H9 (cell line): ENCODE data around the gene TGFA. TPM values are rescaled to one million over a fixed set of nuclear protein-coding genes. Genes with fewer than 3 reads are reported as not detected.

ENCODE experiments used
- DNase-seq: peaks from one replicate; pipeline ENCODE4 v3.0.0-alpha.2; 2017
- H2AFZ ChIP-seq: one replicate; pipeline ENCODE4 v1.6.1; 2013; ENCODE audit warnings: mild to moderate bottlenecking, low read length, control low read depth, moderate library complexity
- H2AK5ac ChIP-seq: 2 replicates; pipeline ENCODE4 v1.6.1; 2013; ENCODE audit warnings: low read length, control low read depth, mixed read lengths; ENCODE audit not compliant: insufficient read length
- H2BK120ac ChIP-seq: one replicate; pipeline ENCODE4 v1.6.1; 2013; ENCODE audit warnings: low read depth, mild to moderate bottlenecking, low read length, control low read depth, inconsistent platforms; ENCODE audit not compliant: poor library complexity, severe bottlenecking
- H2BK12ac ChIP-seq: 2 replicates; pipeline ENCODE4 v1.6.1; 2013; ENCODE audit warnings: low read length, control low read depth, mixed read lengths, low read depth; ENCODE audit not compliant: insufficient read length
- H2BK15ac ChIP-seq: 2 replicates; pipeline ENCODE4 v1.6.1; 2013; ENCODE audit warnings: low read depth, low read length, control low read depth
- H2BK20ac ChIP-seq: one replicate; pipeline ENCODE4 v1.6.1; 2013; ENCODE audit warnings: low read depth, mild to moderate bottlenecking, low read length, control low read depth, inconsistent platforms; ENCODE audit not compliant: poor library complexity, severe bottlenecking
- H2BK5ac ChIP-seq: 2 replicates; pipeline ENCODE4 v1.6.1; 2013; ENCODE audit warnings: low read length, control low read depth, mixed read lengths; ENCODE audit not compliant: insufficient read length
- H3K14ac ChIP-seq: 2 replicates; pipeline ENCODE4 v1.6.1; 2013; ENCODE audit warnings: low read length, control low read depth; ENCODE audit not compliant: insufficient read depth
- H3K18ac ChIP-seq: 2 replicates; pipeline ENCODE4 v1.6.1; 2013; ENCODE audit warnings: low read depth, mild to moderate bottlenecking, mixed read lengths, low read length, control low read depth; ENCODE audit not compliant: insufficient read length
- H3K23ac ChIP-seq: 2 replicates; pipeline ENCODE4 v1.6.1; 2013; ENCODE audit warnings: low read length, control low read depth, mixed read lengths, low read depth; ENCODE audit not compliant: insufficient read length
- H3K23me2 ChIP-seq: 2 replicates; pipeline ENCODE4 v1.6.1; 2013; ENCODE audit warnings: low read depth, mild to moderate bottlenecking, mixed read lengths, low read length, control low read depth; ENCODE audit not compliant: insufficient read length, poor library complexity, severe bottlenecking
- H3K27ac ChIP-seq: 2 replicates; pipeline ENCODE4 v1.5.1; 2013; ENCODE audit warnings: low read length, control low read depth, mixed read lengths, low read depth; ENCODE audit not compliant: insufficient read length
- H3K27me3 ChIP-seq: 2 replicates; pipeline ENCODE4 v1.6.1; 2013; ENCODE audit warnings: low read length, control low read depth, inconsistent platforms; ENCODE audit not compliant: insufficient read depth
- H3K4ac ChIP-seq: 2 replicates; pipeline ENCODE4 v1.6.1; 2013; ENCODE audit warnings: low read depth, mild to moderate bottlenecking, control low read depth, inconsistent platforms, low read length, moderate library complexity
- H3K4me1 ChIP-seq: 2 replicates; pipeline ENCODE4 v1.6.1; 2013; ENCODE audit warnings: low read length, control low read depth, inconsistent platforms; ENCODE audit not compliant: insufficient read depth
- H3K4me2 ChIP-seq: 2 replicates; pipeline ENCODE4 v1.6.1; 2013; ENCODE audit warnings: low read length, control low read depth, mixed read lengths; ENCODE audit not compliant: insufficient read length, insufficient read depth
- H3K56ac ChIP-seq: 2 replicates; pipeline ENCODE4 v1.6.1; 2013; ENCODE audit warnings: low read depth, mild to moderate bottlenecking, mixed read lengths, low read length, control low read depth; ENCODE audit not compliant: insufficient read length
- H3K79me1 ChIP-seq: 2 replicates; pipeline ENCODE4 v1.6.1; 2013; ENCODE audit warnings: low read depth, mild to moderate bottlenecking, moderate library complexity, low read length, control low read depth, inconsistent platforms; ENCODE audit not compliant: insufficient read depth, poor library complexity, severe bottlenecking
- H3K79me2 ChIP-seq: 2 replicates; pipeline ENCODE4 v1.6.1; 2013; ENCODE audit warnings: low read length, control low read depth, inconsistent platforms; ENCODE audit not compliant: insufficient read depth
- H3K9ac ChIP-seq: 2 replicates; pipeline ENCODE4 v1.6.1; 2013; ENCODE audit warnings: low read length, control low read depth, mixed read lengths; ENCODE audit not compliant: insufficient read length; ENCODE audit errors: extremely low read depth
- H3K9me3 ChIP-seq: one replicate; pipeline ENCODE4 v1.6.1; 2013; ENCODE audit warnings: low read depth, low read length, inconsistent platforms; ENCODE audit not compliant: control insufficient read depth
- H3T11ph ChIP-seq: one replicate; pipeline ENCODE4 v1.6.1; 2013; ENCODE audit warnings: mild to moderate bottlenecking, low read length, control low read depth, inconsistent platforms
- H4K20me1 ChIP-seq: one replicate; pipeline ENCODE4 v1.6.1; 2013; ENCODE audit not compliant: control insufficient read depth, insufficient read length, insufficient read depth
- H4K5ac ChIP-seq: 2 replicates; pipeline ENCODE4 v1.6.1; 2013; ENCODE audit warnings: low read depth, mild to moderate bottlenecking, mixed read lengths, low read length, control low read depth; ENCODE audit not compliant: insufficient read length
- H4K8ac ChIP-seq: replicated peaks from 2 replicates; pipeline ENCODE4 v1.6.1; 2013; ENCODE audit warnings: low read length, control low read depth, mixed read lengths, low read depth; ENCODE audit not compliant: insufficient read length
- H4K91ac ChIP-seq: 2 replicates; pipeline ENCODE4 v1.6.1; 2013; ENCODE audit warnings: low read depth, mild to moderate bottlenecking, moderate library complexity, mixed read lengths, low read length, control low read depth; ENCODE audit not compliant: insufficient read length
- H3K27ac Mint-ChIP-seq, 3 experiments: 2 replicates in 2 of 3; 3 replicates in 1 of 3; pipeline ENCODE4 v1.8.0; 2020 to 2021; ENCODE audit warnings: mixed read lengths in 3 of 3, mild to moderate bottlenecking in 1 of 3, moderate library complexity in 1 of 3
- H3K27me3 Mint-ChIP-seq: 2 replicates; pipeline ENCODE4 v1.8.0; 2021; ENCODE audit warnings: low read depth, mild to moderate bottlenecking, moderate library complexity, mixed read lengths
- H3K36me3 Mint-ChIP-seq, 3 experiments: 2 replicates in 2 of 3; 3 replicates in 1 of 3; pipeline ENCODE4 v1.8.0; 2020 to 2021; ENCODE audit warnings: low read depth in 3 of 3, mixed read lengths in 3 of 3; ENCODE audit not compliant: insufficient read depth in 1 of 3
- H3K4me1 Mint-ChIP-seq, 2 experiments: 2 replicates each; pipeline ENCODE4 v1.8.0; 2020; ENCODE audit warnings: mixed read lengths in 2 of 2
- H3K4me3 Mint-ChIP-seq, 2 experiments: 2 replicates in 1 of 2; 3 replicates in 1 of 2; pipeline ENCODE4 v1.8.0; 2020 to 2021; ENCODE audit warnings: mild to moderate bottlenecking in 2 of 2, mixed read lengths in 2 of 2, moderate library complexity in 1 of 2
- H3K9me3 Mint-ChIP-seq, 2 experiments: 2 replicates in 1 of 2; 3 replicates in 1 of 2; pipeline ENCODE4 v1.8.0; 2020; ENCODE audit warnings: mild to moderate bottlenecking in 2 of 2, mixed read lengths in 2 of 2, moderate library complexity in 1 of 2
- CTCF ChIP-seq: fragments of 200-600 bp; sonication (generic); conservative IDR thresholded peaks from 3 replicates; pipeline ENCODE4 v1.8.0; 2021; ENCODE audit warnings: antibody characterized with exemption, mild to moderate bottlenecking
- WGBS: extraction: QIAGEN DNeasy Blood & Tissue Kit; methylation state at CpG from one replicate; pipeline ENCODE4 v1.1.7; 2013; ENCODE audit warnings: missing lambda C conversion rate, low lambda C conversion rate, mixed read lengths; ENCODE audit not compliant: insufficient read length; ENCODE audit errors: extremely low coverage; 5-methylcytosine and 5-hydroxymethylcytosine counted together
- total RNA-seq: library from RNA; stranded (reverse); gene quantifications from 2 replicates; pipeline ENCODE4 v1.2.1, GENCODE V29; 2021

TGFA gene
- total RNA-seq, 1 experiment from 2014 or later: 3.3 TPM

GRCh38 chr2:70518557-70518956 is 35.1 kb downstream of the TGFA start:
- Histone ChIP-seq H3K79me1 (no peaks in the 10 kb centered on the region), H2BK120ac (no peak overlapping the region), H3K79me2 (no peaks in the 10 kb centered on the region), H3K23me2 (no peaks in the 10 kb centered on the region), H2BK5ac (no peak overlapping the region), H2AFZ (no peak overlapping the region), H3K4me2 (no peak overlapping the region), H3K4me1 (peaks cover 2% of the 10 kb centered on the region; the same call in 1 of the 2 replicates), H2BK20ac (no peak overlapping the region), H4K5ac (no peak overlapping the region), H3K56ac (no peak overlapping the region), H2BK15ac (no peak overlapping the region), H3K18ac (no peak overlapping the region), H4K8ac (no peak overlapping the region), H3K9me3 (no peaks in the 10 kb centered on the region), H4K20me1 (no peaks in the 10 kb centered on the region), H3K14ac (no peak overlapping the region), H3K27ac (no peak overlapping the region), H3K4ac (no peak overlapping the region), H3K9ac (no peak overlapping the region), H2AK5ac (no peak overlapping the region), H3T11ph (no peak overlapping the region), H3K27me3 (no peaks in the 10 kb centered on the region), H4K91ac (no peak overlapping the region), H3K23ac (no peak overlapping the region), H2BK12ac (no peak overlapping the region)
- Mint-ChIP-seq H3K36me3 (no peaks in the 10 kb centered on the region), H3K4me3 (no peak overlapping the region), H3K27me3 (no peaks in the 10 kb centered on the region), H3K27ac (no peak overlapping the region), H3K9me3 (no peaks in the 10 kb centered on the region; a peak in 1 of 5 replicates), H3K4me1 (peaks cover 16 to 19% of the 10 kb centered on the region in 2 experiments)
- WGBS: no CpG with 5 or more reads among the region's 1 CpG
- no peak for TF ChIP-seq CTCF
- no peak for DNase-seq
